ENCODE results near the gene IQCN. TPM values are rescaled to one million over a fixed set of nuclear protein-coding genes. Genes with fewer than 3 reads are reported as not detected.

IQCN gene
- total RNA-seq, 1 donor from 2014 or later = 0.57 TPM

GRCh38 chr19:18271433-18271841, 2.8 kb downstream of the IQCN start:
- DNase-seq (no peak), ATAC-seq (no peak)
- intact Hi-C loops (cut with micrococcal nuclease) = no loop called here

DNA sequence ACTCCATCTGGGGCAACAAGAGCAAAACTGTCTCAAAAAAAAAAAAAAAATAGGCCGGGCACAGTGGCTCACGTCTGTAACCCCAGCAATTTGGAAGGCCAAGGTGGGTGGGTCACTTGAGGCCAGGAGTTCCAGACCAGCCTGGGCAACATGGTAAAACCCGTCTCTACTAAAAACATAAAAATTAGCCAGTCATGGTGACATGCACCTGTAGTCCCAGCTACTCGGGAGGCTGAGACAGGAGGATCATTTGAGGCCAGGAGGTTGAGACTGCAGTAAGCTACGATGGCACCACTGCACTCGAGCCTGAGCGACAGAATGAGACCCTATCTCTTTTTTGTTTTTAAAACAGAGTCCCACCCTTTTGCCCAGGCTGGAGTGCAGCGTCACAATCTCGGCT, 3.9 kb downstream of the IQCN start:
- ATAC-seq (no peak), DNase-seq (no peak)
- intact Hi-C loops (cut with micrococcal nuclease) = no loop called here

DNA sequence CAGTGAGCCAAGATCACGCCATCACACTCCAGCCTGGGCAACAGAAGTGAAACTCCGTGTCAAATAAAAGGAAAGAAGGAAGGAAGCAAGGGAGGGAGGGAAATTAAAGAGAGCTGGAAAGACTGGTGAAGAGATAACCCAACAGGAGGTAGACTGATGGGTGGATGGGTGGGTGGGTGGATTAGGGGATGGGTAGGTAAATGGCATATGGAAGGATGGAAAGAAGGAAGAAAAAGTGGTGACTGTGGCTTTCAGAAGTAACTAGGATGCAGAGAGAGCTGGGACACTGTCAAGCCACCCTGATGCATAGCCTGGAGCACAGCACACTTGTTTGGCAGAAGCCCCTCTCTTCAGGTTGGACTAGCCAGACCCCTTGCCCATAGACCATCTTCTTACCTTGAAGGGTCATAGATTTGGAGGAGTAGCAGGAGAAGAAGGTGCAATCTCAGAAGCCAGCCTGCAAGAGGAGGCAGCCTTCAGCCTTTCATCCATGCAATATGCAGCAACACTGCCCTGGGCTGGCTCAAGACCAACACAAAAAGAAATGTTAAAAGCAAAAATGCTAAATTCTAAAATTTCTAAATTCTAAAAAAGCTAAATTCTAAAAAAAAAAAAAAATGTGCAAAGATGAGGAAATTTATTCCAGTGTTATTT, 5.1 kb downstream of the IQCN start:
- DNase-seq (no peak), ATAC-seq (no peak)
- intact Hi-C loops (cut with micrococcal nuclease) = loop anchor here (10.0 kb wide), 1 partner anchor 54 kb away; no protein-coding TSS in a partner anchor

- ATAC-seq = no peak
- DNase-seq = no peak
- intact Hi-C loops (cut with micrococcal nuclease) = loop anchor here (10.0 kb wide), 1 partner anchor 52 kb away; no protein-coding TSS in a partner anchor
These were observed 7.2 kb downstream of the IQCN start for GRCh38 chr19:18266771-18267686.

DNA sequence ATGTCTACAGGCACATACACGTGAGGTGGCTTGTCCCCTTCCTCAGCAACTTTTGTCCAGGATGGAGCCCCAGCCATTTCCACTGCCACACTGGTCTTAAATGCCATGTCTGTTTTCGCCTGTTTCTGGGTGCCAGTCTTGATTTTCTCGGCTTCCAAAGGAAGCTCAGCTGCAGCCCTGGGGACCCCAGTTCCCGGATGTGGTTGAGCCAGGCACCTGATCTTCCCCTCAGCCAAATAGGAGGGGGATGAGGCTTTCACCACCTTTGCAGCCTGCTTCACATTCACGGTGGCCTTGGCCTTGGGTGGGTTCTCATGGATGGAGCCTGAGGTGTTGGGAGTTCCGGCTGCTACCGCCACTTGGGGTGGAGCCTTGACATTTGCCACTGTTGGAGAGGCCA, 8.7 kb downstream of the IQCN start:
- ATAC-seq (no peak), DNase-seq (no peak)
- intact Hi-C loops (cut with micrococcal nuclease) = loop anchor here (10.0 kb wide), 1 partner anchor 51 kb away; no protein-coding TSS in a partner anchor

DNA sequence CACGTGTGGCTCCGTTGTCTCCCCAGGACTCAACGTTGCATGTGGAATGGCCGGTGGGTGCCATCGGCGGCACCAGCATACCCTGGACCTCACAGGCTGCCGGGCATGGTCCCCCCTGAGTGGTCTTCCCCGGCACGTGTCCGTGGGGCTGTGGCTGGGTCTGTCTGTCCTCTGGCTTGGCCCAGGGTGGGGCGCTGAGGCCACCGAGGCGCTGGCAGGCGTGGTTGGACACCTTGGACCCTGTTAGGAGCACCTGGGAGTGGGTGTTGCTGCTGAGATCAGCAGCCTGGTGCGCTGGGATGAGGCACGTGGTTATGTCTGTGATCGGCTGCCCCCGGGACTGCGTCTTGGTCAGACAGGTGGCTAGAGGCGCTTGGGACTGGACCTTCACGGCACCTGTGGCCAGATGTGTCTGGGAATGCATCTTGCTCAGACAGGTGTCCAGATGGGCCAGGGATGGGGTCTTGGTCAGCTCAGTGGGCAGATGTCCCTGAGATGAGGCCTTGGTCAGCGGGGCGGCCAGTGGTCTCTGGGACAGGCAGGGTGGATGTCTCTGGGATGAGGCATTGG, 9.2 kb downstream of the IQCN start:
- no peak for ATAC-seq
- no peak for DNase-seq
- intact Hi-C loops (cut with micrococcal nuclease) = loop anchor here (10.0 kb wide), 1 partner anchor 50 kb away; no protein-coding TSS in a partner anchor

GRCh38 chr19:18264137-18264854, 10.0 kb downstream of the IQCN start:
- no peak for DNase-seq
- intact Hi-C loops (cut with micrococcal nuclease) = loop anchor here (10.0 kb wide), 1 partner anchor 49 kb away; no protein-coding TSS in a partner anchor
- peak; percentile 10 for ATAC-seq

DNA sequence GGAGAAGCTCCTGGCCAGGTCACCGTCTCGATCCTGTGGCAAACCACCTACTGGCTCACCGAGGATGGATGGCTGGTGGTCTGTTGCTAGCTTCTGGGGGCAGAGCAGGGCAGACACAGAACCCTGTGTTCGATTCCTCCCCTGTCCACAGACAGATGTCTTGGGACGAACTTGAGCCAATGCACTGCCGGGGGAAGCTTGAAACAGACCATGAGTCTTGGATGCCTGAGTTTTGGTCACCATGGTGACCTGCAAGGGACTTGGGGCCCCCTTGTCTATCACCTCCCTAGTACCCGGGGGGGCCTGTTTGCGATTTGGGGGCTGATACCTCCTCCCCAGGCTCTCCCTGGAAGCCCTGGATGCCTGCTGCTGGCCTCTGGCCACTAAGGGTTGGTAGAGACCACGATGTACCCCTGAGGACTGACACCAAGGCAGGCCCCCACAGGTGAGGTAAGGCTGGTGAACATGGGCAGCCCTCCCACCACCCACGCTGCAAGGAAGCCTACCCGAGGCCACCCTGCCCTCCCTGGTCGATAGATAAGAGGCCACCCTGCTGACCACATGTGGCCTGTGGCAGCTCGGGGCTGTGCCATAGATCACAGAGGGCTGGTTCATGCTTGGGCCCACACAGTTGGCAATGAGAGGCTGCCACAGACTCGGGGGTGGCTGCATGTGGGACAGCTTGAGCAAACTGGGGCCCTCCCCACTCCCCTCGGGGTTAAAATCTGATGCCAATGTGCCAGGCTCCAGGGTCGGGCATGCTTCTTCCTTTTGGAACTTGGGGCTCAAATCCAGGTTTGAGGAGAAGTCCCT, 10.7 kb downstream of the IQCN start:
- DNase-seq (no peak), ATAC-seq (no peak)
- intact Hi-C loops (cut with micrococcal nuclease) = loop anchor here (10.0 kb wide), 1 partner anchor 49 kb away; no protein-coding TSS in a partner anchor

DNA sequence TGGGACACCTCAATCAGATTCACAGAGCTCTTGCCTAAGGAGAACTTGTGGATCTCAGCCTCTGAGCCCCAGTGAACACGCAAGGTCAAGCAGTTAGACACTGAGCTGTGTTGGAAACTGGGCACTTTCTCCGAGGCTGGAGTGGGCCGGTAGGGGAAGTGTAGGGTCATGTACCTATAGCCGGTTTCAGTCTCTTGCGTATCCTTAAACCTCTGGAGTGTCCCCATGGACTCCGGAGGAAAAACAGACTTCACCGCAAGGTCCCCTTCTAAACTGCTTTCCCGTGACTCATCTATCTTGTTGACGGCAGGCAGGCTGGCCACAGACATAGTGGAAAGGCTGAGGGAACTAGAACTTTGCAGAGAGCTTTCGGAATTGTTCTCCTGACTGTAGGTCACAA, 11.3 kb downstream of the IQCN start:
- intact Hi-C loops (cut with micrococcal nuclease) = loop anchor here (10.0 kb wide), 1 partner anchor 48 kb away; no protein-coding TSS in a partner anchor
- ATAC-seq (no peak), DNase-seq (no peak)

GRCh38 chr19:18262144-18262543, 12.1 kb downstream of the IQCN start:
- no peak for ATAC-seq
- intact Hi-C loops (cut with micrococcal nuclease) = loop anchor here (10.0 kb wide), 1 partner anchor 47 kb away; no protein-coding TSS in a partner anchor
- no peak for DNase-seq

DNA sequence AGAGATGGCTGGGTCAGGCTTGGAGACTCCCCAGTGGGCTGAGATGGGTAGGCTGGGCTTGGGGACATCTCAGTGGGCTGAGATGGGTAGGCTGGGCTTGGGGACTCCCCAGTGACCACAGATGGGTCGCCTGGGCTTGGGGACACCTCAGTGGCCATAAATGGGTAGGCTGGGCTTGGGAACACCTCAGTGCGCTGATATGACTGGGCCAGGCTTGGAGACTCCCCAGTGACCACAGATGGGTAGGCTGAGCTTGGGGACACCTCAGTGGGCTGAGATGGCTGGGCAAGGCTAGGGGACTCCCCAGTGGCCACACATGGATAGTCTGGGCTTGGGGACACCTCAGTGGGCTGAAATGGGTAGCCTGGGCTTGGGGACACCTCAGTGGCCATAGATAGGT, 12.8 kb downstream of the IQCN start:
- intact Hi-C loops (cut with micrococcal nuclease) = loop anchor here (10.0 kb wide), 1 partner anchor 47 kb away; no protein-coding TSS in a partner anchor
- ATAC-seq = no peak
- DNase-seq = no peak

DNA sequence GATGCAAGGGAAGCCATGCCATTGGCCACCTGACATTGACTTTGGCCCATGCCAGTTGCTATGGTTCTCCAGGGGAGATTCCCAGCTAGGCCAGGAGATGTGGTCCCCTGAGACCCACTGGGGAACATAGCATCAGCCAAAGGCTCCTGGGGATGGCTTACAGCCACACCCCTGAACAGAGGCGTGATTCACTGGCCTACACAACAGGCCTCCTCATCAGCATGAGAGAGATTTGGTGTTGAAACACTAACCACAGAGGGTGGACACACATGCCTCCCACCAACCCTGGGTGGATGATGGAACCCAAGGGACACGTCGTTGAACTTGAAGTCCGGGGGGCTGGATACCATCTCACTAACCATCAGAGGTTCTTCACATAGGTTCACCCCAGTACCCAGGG, 14.4 kb downstream of the IQCN start:
- DNase-seq = no peak
- intact Hi-C loops (cut with micrococcal nuclease) = loop anchor here (10.0 kb wide), 1 partner anchor 45 kb away; no protein-coding TSS in a partner anchor

DNA sequence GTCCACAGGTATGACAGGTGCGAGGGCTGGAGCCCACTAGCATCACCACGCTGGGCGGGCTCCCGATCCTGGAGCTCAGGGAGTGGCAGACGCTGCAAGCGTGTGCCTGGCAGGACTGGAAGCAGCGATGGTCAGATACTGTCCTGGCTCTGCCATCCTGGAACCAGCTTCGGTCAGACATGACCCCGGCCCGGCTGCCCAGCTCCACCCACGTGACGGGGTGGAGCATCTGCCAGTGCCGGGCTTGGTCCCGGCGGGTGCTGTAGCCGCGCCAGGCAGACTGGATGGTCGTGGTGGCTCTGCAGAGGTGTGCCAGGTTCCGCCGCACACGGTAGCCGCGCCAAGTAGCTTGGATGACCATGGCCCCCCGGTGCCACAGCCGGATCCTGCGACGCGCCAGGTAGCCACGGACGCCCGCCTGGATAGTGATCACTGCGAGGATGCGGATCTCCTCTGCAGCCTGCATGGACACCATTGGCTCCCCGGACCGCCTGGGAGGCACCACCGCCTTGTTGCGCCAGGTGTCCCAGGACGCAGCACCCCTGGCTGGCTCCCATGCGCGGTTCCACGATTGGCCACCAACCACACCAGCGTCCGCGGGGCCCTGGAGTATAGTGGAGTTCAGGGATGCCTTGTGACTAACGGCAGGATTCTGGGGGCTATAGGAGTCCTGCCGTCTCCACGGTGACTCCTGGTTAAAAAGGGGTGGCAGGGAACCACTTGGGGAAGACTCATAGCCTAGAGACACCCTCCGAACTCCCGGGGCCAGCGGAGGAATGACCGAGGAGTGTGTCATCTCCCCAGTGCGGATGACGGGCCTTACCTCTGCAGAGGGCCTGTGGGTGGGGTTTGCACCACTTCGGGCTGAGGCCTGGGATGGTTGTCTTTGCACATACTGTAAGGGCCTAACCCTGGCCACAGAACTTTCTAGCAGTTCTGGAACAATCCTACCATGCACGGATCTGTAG, 16.5 kb downstream of the IQCN start:
- intact Hi-C loops (cut with micrococcal nuclease) = no loop called here
- DNase-seq = no peak
- ATAC-seq = no peak

More for the DNA sequence above, 14.4 kb downstream of the IQCN start:
- no peak for ATAC-seq

DNA sequence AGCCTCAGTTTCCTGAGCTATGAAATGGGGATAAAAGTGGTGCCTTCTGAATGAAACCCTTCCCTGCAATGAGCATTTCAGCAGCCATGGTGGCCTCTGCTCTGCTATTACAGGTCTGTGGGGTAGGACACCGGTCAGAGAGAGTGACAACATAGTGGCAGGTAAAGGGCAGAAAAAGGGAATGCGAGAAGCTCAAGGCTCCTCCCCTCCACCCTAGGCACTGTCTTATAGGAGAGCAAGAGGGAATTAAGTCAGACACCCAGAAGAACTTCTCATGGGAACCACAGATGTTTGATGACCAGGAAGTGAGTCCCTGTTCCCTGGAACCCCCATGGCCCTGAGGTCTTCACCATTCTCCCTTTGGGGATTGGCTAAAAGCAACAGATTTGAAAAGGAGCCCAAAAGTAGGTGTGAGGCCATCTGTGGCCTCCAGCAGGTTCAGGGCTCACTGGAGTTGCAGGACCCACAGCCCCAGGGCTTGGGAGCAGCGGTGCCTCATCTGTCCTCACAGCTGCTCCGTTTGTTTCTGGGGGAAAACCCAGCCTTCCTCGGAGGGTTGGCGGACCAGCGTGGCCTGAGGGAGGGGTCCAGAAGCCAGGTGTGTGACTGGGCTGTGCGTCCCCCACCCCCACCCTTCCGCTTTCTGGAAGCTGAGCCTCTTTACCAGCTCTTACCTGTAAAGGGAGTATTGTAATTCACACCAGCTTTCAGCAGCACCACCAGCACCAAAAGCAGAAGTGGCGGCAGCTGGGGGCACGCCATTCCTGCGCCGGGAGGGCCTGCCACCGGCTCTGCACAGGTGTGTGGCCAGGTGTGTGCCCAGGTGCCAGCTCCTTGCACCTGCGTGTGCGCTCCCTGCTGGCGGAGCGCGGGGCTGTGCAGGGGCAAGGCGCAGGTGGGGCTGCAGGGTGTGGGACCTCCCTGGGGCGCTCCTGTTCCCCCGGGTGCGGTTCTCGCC, 19.4 kb downstream of the IQCN start:
- ATAC-seq (no peak), DNase-seq (no peak)
- intact Hi-C loops (cut with micrococcal nuclease) = no loop called here

DNA sequence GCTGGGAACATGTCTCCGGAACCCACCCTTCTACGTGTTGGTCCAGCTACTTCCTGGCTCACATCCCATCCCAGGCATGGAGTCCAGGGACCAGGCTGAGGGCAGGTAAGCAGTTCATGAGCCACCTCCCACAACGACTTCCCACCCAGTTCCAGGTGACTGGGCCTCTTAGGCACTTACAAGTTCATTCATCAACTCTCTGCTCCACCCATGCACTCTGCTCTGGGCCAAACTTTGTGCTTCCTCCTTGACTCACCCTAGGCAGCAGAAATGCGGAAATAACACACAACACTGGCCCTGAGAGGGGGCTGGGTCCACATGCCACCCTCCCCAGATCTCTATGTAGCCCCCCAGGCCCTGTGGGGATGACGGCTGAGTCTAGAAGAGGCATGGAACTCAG, 20.5 kb downstream of the IQCN start:
- intact Hi-C loops (cut with micrococcal nuclease) = no loop called here
- ATAC-seq = peak; percentile 36

GRCh38 chr19:18253130-18253529, 21.1 kb downstream of the IQCN start:
- intact Hi-C loops (cut with micrococcal nuclease) = no loop called here
- DNase-seq (no peak), ATAC-seq (no peak)

More for the DNA sequence above, 20.5 kb downstream of the IQCN start:
- no peak for DNase-seq
